8988T (cell line): Measurements from ENCODE around the gene SLC35A2.

Source experiments
- DNase-seq: peaks from one replicate; pipeline ENCODE4 v3.0.0; 2011

The SLC35A2 gene

GRCh38 chrX:48927123-48927522 is 15.7 kb upstream of the SLC35A2 start:
- DNase-seq, result no peak

GRCh38 chrX:48924270-48924669 is 12.8 kb upstream of the SLC35A2 start:
- DNase-seq, result no peak

DNA sequence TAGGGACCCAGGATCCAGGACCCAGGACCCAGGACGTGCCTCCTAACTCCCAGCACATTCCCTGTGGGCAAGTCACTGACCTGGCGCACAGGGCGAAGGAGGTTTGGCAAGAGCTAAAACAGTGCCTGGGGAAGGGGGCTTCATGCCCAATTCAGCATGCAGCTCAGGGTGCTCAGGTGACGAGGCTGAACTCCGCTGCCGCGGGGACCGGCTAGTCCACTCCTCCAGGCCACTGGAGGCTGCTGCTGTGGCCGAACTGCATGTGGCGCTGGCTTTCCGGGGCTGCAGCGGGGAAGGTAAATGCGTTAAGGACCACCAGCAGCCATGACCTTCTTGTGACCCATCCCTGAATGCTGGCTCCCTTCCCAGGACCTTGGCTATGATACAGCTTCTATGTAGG is 12.3 kb upstream of the SLC35A2 start:
- DNase-seq, result no peak

DNA sequence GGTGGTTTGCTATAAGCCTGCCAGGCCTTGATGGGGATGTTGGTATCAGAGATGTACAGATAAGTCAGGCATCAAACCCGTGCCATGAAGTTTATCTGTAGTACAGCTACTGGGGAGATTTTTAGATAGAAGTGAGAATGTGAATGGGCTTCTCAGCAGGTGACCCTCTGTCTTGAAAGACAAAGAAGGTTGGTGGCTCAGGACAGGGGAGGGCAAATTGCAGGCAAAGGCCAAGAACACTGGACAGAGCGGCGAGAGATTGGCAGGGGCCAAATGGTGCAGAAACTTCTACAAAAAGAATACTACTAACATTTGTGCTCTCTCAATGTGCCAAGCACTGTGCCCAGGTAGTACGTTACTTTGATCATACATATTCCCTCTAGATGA is 9.3 kb upstream of the SLC35A2 start:
- DNase-seq, result no peak

- no peak for DNase-seq
Observed at GRCh38 chrX:48919947-48920717, 8.7 kb upstream of the SLC35A2 start.

DNA sequence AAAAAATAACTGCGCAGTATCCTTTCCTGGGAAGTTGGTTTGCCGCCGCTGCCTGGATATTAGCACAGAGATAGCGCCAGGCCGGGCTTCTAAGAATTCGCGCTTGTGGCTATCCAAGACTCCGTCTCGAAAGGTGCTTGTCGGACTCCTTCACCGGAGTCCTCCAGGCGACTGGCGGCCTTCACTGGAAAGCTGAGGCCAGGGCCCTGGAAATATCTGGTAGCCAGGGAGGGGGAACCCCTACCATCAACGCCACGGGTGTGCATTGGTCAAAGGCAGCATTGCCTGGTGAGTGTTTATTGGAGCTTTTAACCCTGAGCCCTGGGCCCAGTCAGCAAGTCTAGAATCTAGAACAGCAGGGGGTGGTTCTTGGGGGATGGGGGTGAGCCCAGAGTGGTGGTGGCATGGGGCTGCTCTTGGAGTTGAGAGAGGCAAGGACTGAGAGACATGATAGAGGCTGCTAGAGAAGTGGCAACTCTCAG is 8.0 kb upstream of the SLC35A2 start:
- no peak for DNase-seq

DNA sequence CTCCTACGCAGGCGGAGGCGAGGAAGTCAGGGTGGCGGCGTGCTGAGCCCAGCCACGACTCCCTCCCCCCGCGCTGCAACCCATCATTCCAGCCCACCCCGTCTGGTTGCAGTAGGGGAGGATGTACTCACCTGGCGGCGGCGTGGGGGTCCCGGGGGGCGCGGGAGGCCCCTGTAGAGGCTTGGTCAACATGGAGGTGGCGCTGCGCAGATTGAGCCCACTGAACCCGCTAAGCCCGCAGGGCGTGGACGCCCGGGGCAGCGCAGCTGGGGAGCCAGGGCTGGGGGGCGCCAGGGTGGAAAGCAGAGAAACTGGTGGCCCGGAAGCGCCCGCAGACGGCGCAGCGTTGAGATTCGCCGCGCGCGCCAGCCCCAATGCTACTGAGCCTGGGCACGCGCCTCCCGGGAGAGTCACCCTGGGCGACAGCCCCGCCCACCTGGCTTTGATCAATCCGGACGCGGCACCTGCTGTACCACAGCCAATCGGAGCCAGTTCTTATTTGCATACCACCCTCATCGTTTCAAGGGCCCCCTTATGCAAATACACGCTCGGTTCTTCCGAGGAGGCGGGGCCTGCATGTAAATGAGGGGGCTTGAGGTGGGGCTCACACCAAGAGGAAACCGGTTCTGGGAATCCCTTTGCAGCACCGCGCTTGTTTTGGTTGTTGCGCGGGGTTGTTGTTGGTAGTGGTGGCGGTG is 7.3 kb upstream of the SLC35A2 start, which contains the start of gene PIM2:
Gene PIM2 (minus strand): TSS at position 382 of the 698 bp plus-strand sequence. CDS start 190 bp downstream, at position 192.
- peak; percentile 80 for DNase-seq

DNA sequence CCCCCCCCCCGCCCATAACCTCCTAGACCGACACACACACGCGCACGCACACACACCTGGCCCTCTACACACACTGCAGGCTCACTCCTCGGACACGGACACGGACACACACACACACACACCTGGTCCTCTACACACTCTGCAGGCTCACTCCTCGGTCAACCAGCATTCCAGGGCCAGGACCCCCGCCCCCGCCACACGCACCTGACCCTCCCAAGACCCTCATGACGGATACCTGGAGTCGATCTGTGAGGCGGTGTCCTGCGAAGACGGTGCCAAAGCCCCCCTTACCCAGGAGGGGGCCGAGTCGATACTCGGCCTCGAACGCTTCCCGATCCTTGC is 6.8 kb upstream of the SLC35A2 start:
- DNase-seq, result no peak

DNA sequence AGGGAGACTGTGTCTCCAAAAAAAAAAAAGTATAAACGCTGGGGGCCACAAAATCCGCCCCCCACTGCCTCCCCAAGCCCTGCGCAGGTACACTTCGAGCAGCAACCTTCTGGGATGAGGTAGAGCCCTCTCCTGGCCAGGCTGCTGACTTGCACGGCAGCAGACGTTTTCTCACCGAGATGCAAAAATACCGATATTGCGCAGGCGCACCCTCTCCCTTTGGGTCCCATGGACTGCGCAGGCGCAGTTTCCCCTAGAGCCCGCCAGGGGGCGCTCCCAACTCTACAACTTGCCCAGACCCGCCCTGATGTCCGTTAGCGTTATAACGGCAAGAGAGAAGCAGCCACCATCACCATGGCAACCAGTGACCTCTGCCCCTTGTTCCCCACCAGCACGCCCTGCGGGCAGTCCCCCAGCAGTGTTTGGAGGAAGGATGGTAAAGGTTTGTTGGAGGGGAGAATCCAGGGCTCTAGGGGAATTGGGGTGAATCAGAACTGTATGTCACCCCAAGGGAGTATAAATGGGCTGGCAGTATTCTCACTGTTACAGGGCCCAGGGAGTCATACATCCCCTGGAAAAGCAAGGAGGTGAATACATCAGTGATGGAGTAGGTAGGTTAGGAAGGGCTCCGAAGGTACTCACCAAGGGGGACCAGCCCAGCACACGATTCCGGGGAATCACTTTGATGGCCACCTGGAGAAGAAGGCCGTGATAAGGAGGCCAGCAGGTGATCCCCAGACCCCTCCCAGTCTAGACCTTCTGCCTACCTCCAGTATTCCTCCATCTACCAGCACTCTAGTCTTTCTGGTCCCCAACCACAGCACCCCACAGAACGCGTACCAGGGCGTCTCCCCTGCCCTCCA is 5.9 kb upstream of the SLC35A2 start:
- peak; percentile 81 for DNase-seq

DNA sequence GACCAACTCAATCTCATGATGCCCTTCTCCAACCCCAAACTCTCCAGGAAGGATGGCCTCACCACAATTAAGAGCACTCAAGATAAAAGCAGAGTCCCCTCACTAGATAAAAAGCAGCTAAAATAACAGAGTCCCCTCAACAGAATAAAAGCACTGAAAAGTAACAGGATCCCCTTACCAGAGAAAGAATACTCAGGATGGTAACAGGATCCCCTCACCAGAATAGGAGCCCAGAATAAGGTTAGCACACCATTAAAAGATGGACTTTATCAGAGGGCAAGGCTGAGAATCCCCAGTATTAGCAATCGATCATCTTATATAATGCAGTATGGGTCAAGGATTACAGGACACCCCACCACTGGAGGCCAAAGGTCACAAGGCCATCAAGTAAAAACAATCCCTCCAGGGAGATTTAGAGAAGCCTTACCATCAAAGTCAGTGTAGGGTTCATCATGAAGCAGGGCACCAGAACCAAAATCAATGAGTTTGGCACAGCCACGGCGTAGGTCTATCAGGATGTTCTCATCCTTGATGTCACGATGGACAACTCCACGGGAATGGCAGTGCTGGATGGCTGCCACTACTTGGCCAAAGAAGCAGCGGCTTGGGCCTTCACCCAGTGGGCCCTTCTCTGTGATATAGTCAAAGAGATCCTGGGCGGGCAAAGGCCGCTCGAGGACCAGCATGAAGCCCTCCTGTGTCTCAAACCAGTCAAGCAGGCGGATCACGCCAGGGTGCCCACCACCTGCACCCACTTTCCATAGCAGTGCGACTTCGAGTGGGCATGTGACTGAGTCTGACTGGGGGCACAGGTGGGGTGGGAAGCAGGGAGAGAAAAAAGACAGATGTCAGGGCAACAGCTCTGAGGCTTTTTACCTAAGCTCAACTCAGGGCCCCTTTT is 3.4 kb upstream of the SLC35A2 start:
- DNase-seq, result no peak

DNA sequence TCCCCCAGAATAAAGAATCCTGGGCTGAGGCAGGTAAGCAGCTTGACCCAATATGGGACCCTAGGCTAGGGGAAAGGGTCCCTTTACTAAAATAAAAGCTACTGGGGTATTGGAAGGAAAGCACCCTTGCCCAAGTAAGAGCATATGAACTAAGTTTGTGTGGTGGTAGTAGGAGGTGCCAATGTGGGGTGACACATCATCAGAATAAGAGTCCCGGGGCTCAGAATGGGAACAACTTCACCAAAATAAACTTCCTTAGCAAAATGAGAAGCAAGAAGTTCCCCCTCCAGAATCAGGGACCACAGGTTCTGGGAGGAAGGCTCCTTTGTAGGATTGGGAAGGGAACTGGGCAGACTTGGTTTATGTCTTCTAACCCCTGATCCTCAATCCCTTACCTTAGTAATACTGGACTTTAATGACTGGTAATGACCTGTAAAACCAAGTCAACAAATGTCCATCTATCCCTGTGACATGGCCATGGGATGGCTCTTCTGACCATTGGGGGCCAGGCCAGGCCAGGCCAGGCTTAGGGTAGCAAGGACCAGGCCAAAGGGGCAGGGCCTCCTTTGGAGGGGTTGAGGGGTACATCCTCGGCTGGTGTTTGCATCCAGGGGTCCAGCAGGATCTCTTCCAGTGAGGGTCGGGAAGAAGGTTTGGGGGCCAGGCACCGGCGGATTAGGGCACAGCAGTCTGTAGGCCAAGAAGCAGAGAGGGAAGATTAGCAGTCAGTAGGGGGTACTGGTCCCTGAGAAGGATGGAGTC is 2.3 kb upstream of the SLC35A2 start:
- DNase-seq, result no peak

- no peak for DNase-seq
Observed at GRCh38 chrX:48910926-48911411, 477 bp downstream of the SLC35A2 start.

DNA sequence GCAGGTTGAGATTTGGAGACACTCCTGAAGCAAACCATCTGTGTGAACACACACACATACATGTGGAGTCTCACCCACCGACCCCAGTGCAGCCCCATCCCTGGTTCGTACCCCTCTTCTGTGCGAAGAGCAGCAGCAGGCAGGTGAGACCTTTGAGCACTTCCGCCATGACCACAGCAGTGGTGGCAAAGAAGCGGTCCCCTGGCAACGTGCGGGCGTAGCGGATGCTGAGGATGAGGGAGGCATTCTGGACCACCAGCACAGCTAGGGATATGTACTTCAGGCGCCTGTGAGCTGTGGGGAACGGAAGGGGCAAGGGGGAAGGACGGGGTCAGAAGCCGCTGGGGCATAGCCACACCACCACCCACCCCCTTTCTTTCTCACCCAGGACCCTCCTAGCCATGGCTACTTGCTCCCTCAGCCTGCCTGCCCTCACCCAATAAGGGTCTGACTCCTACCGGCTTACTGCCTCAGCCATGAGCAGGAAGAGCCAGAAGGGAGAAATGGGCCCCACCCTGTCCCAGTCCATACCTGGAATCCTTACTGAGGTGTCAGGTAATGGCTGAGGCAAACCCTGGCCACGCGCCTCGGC is 1.6 kb downstream of the SLC35A2 start:
- no peak for DNase-seq

DNA sequence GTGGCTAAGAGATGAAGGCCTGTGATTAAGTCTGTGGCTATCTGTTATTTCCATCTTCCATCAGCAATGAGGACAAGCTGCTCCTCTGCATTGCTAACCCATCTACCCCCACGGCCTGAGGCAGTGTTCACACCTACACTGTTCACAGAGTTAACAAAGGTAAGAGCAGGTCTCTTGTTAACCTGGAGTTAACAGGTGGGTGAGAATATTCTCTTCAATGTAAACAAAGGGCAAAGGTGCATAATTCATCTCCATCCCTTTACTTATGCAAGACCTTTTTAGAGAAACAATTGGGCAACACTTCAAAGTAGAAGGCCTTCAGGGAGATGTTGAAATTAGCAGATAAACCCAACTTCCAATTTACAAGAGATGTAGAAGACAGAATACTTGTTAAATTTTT is 2.8 kb downstream of the SLC35A2 start:
- no peak for DNase-seq

GRCh38 chrX:48905090-48905790 is 6.2 kb downstream of the SLC35A2 start:
- DNase-seq, result no peak

DNA sequence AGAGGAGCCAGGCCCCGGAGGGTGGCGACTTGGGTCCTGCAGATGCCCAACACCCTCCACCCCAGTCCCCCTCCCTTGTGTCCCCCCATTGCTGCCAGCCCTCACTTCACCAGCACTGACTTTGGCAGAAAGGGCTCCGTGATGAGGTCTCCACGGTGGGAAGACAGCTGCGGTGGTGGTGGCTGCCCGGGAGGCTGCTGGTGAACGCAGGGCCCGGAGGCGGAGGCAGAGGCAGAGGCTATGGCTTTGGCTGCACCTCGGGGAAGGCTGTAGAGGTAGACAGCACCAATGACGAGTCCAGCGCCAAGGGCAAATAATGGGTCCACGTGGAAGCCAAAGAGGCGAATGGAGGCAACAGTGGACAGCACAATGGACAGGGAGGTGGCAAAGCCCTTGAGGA is 6.8 kb downstream of the SLC35A2 start:
- DNase-seq, result no peak

DNA sequence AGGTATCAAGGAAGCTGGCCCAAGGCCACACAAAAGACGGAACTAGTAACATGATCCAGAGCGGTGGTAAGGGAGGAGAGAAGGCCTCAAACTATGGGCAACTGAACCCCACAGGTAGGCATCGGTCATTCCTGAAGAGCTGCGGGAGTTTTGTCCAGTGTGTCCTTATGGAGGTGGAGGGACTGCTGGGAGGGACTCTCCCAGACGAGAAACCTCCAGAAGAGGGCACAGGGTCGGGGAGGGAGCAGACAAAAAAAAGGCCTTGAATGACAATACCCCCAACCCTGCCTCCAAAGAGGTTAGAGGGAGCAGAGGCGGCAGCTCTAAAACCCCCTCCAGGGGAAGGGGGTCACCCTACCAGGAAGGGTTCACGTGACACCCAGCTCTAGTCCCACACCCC is 7.3 kb downstream of the SLC35A2 start:
- no peak for DNase-seq

- DNase-seq, result no peak
Observed at GRCh38 chrX:48903290-48903689, 8.2 kb downstream of the SLC35A2 start.

- no peak for DNase-seq
Observed at GRCh38 chrX:48902776-48903175, 8.7 kb downstream of the SLC35A2 start.

DNA sequence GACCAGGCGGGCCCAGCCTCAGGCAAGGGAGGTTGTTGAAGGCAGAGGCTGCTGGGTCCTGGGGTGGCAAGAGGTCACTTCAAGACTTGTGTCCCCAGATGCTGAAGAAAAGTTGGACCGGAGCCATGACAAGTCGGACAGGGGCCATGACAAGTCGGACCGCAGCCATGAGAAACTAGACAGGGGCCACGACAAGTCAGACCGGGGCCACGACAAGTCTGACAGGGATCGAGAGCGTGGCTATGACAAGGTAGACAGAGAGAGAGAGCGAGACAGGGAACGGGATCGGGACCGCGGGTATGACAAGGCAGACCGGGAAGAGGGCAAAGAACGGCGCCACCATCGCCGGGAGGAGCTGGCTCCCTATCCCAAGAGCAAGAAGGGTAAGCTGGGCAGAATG is 9.3 kb downstream of the SLC35A2 start:
- DNase-seq, result no peak
